ENCODE results near the gene DMBX1.

Gene DMBX1

GRCh38 chr1:46525253-46525983 is 35.8 kb downstream of the DMBX1 start:
- DNase-seq (ENCODE audit: low spot score) = no peak

DNA sequence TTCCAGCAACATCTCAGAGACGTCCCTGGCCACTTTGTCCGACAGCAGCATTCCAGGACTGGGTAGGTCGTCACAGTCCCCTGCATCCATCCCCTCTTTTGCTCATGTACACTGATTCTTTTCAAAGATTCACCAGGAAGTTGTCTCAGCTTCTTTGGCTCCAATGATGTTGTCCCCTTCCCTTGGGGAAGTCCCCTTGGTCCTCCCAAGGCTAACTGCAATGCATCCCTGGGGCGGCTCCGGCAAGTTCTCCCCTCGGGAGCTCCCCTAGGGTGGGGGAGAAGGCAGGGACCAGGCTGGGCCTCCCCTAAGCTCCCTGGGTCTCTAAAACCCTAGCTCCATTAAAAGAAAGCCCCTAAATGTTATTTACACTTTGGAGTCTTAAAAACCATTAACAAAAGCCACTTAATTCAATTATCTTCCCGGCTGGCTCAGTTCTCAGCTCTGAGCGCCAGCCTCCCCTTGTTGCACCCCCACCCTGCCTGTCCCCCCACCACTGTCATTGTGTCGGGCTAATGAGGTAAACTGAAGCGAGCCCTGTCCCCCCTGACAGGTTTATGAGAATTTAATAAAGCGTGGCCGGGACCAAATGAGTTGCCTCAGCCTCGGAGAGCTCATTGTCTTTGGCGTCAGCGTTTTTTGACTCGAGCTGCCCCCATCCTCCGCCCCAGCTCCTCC is 36.5 kb downstream of the DMBX1 start:
- DNase-seq (ENCODE audit: low spot score) = no peak

DNA sequence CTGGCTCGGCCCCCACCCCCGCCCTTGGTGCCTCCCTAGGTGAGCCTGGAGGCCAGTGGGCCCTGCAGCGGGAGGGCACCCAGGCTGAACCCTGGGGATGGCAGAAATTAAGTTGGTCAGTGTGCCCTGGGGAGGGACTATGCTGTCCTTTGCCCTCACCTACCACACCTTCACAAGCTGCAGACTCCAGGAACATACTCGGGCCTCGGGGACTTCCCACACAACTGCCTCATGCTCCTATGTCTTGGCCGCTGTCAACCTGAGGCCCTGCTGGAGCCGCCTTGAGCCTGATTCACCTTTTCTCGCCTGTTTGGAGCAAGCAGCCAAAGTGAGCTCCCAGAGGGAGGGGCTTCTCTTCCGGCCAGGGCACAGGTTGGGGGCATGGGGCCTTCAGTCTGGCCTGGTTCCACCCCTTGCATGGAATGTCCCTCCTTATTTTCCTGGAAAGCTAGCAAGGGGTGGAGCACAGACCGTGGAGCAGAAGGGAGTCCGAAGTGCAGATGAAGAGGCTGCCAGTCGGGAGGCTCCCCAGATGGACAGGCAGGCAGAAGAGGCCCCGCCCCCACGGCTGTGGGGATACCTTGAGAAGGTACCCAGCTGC is 37.2 kb downstream of the DMBX1 start:
- no peak for DNase-seq (ENCODE audit: low spot score)

- peak; percentile 73 for DNase-seq (ENCODE audit: low spot score)
Observed at GRCh38 chr1:46527474-46528296, 38.0 kb downstream of the DMBX1 start.

DNA sequence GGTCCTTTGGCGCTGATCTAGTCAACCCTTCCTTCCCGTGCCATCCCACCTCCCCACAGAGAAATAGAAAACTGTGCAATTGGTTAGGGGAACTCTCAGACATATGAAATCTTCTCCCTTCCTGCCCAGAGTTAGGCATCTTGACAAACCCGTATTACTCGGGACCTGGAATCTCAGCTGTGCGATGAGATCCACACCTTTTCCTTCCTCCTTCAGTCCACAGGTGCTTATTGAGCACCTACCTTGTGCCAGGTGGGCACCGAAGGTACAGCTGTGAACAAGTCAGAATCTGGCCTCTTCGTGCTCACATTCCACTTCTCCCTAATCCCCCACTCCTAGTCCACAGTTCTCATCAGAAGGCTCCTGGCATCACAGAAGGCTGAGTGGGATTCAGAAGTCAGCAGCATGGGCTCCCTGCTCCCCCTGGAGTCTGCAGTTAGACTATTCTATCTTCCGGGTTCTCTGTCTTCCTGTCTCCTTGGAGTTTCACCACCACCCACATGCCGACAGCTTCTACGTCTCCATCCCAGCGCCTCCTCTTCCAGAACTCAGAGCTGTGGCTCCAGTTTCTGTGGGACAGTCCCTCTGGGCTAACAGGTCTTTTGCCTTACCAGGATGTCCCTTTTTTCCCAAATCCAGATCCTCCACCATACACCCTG is 38.8 kb downstream of the DMBX1 start:
- DNase-seq (ENCODE audit: low spot score) = no peak

GRCh38 chr1:46529031-46529630 is 39.5 kb downstream of the DMBX1 start:
- DNase-seq (ENCODE audit: low spot score) = no peak

- DNase-seq (ENCODE audit: low spot score) = no peak
Observed at GRCh38 chr1:46530311-46530710, 40.7 kb downstream of the DMBX1 start.

DNA sequence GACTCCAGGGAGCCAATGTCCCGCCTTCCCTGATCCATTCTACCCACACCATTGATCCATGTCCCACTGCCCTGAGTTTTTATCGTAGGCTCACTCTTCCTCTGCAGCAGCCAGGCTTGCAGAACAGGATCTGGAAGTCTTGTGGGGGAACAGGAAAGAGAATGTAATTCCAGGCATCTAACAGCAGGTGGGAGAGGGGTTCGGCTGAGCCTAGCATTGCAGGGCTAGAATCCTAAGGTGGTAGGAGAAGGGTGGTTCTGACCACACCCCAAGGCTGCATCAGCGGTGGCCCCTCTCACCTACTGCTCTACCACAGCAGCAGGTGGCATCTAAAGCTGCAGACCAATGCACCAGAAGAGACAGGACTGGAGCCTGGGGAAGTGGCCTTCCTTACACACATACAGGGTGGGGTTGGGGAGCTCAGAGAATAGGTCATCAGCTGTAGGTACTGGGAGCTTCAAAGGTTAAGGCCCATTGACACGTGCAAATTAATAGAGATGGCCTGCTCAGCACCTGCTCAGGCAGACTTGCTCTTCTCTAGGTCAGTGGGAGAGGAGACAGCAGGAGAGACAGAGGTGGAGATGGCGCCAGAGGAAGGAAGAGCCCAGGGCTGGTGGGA is 41.3 kb downstream of the DMBX1 start:
- DNase-seq (ENCODE audit: low spot score) = no peak

DNA sequence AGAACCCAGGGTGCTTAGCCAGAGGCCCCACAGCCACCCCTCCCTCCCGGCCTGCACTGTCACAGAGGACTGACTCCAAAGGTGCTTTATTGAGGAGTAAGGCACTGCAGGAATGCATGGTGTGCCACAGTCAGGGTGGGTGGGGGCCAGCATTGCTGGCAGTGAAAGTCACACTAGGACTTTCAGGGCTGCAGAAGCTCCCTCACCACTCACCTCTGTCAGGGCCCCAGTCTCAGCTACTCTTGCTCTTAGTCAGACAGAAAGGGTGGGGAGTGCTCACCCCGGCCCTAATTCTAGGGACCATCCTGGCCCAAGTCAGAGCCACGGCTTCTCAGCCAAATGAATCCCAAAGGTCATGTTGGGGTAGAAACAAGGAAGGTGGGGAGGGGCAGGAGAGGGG is 42.5 kb downstream of the DMBX1 start:
- DNase-seq (ENCODE audit: low spot score) = no peak

DNA sequence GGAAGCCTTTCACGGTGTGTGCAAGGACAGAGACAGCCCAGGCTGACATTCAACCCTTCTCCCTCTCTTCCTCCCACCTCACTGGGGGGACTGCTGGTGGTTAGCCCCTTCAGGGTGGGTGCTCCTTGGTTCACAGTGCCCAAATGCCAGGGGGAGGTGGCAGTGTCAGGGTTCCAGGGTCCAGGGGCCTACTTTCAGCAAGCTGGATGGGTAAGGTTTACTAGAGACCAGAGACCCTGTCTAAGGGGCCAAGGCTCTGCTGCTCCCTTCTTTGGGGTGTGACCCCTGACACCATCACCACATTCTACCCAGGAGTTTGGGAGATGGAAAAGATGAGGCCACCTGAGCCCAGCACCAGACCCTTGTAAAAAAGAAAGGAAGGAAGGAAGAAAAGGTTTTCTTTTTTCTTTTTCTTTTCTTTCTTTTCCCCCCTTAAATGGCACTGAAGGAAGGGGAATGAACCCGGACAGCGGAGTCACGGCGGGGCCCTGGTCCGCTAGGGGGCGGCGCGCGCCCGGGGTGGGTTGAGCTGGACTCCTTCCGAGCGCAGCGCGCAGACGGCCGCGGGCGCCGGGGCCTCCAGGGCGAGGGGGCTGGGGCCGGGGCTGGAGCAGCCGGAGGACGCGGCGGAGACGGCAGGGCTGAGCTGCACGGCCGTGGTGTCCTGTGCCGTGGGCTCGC is 43.0 kb downstream of the DMBX1 start:
- peak; percentile 14 for DNase-seq (ENCODE audit: low spot score)

DNA sequence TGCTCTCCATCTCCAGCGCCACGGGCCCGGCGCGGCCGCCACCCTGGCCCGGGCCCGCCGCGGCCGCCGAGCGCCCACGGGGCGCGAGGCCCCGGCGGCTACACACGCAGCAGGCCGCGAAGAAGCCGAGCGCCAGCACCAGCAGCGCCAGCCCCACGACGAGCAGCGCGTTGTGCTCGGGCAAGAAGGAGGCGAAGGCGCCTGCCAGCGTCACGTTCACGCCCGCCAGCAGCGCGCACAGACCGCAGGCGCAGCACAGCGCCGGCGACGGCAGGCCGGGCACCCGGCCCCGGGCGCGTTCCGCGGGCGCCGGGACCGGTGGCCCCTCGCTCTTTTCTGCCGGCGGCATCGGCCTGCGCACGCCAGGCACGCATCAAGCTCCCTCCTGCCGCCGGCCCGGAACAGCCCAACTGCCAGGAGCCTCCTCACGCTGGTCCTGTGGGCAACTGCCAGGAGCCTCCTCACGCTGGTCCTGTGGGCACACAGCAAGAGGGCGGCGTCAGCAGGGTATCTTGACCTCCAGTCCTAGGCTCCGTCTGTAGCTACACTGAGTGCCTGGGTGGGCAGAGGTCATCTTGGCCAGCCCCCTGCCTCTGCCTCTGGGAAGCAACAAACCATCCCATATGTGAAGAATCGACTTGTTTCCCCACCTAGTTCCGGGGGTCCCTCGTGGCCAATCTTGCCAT is 43.7 kb downstream of the DMBX1 start:
- DNase-seq (ENCODE audit: low spot score) = no peak

GRCh38 chr1:46535063-46535462 is 45.4 kb downstream of the DMBX1 start:
- no peak for DNase-seq (ENCODE audit: low spot score)

DNA sequence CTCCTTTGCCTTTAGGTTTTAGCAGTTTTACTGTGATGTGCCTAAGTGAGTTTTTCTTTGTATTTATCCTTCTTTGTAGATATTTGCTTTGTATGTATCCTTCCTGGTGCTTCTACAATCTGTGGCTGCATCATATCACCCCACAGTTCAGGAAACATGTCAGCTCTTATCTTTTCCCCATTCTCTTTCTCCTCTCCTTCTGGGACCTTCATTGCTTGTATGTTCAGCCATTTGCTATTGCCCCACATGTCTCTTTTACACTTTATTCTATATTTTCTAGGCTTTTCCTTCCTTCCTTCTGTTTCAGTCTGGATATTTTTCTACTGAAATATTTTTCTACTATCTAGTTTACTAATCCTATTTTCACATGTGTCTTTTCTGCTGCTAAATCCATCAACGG is 46.9 kb downstream of the DMBX1 start:
- no peak for DNase-seq (ENCODE audit: low spot score)

DNA sequence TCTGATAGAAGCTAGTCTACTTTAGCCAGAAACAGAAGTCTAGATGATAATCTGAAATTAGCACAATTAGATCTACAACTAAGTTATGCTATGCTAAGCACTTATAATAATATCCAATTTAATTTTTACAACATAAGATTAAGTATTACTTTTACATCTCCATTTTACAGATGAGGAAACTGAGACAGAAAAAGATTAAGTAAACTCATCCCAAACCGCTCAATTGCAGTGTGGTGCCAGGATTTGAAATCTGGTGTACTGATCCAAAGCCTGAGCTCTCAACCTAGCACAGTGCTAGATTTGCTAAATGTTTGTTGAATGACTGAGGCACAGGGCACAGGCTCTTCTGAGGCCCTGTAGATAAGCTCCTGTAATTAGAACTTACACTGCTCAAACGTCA is 48.0 kb downstream of the DMBX1 start:
- DNase-seq (ENCODE audit: low spot score) = no peak

DNA sequence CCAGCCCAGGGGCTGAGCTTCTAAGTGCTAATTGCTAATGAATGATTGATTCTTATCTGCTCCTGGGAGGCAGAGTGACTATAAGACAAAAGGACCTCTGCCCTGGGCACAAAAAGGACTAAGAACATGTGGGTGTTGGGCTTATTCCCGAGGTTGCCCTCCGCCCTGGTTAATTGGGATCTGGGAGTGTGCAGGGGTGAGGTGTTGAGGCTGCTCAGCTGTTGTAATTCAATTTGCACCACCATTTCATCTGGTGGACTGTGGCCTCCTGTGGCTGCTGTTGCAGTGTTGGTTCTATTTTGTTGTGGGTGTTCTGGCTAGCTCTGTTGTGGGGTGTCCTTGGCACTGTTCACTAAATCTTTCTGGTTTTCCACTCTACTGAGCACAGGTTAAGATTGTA is 48.5 kb downstream of the DMBX1 start:
- no peak for DNase-seq (ENCODE audit: low spot score)

All from pons (tissue), 1 donor.